ENCODE measurements around the gene NPTXR.

- TF ChIP-seq REST (IDR thresholded peaks at IDR 0.05; ENCODE audit: insufficient read depth in 1 of 2, low read depth in 2 of 2, low read length in 2 of 2) (no peak), POLR2AphosphoS5 (IDR thresholded peaks at IDR 0.05; ENCODE audit: low read depth, low read length) (no peak), FOXP2 (optimal IDR thresholded peaks at IDR 0.05; ENCODE audit: borderline replicate concordance, extremely low read depth, extremely low read length, insufficient read depth) (no peak)
Observed at GRCh38 chr22:38845004-38845740, 1.3 kb upstream of the NPTXR start.

All from PFSK-1 (cell line).